Measurements from ENCODE around the gene VAPB. TPM values are rescaled to one million over a fixed set of nuclear protein-coding genes. Genes with fewer than 3 reads are reported as not detected.
A peak's percentile ranks its signal among the peaks of the same experiment; 100 is the strongest.

The VAPB gene
- polyA plus RNA-seq, 1 donor (not counting 4 experiments of a cell fraction or from before 2014, with no cell fraction given) = 38.0 TPM

DNA sequence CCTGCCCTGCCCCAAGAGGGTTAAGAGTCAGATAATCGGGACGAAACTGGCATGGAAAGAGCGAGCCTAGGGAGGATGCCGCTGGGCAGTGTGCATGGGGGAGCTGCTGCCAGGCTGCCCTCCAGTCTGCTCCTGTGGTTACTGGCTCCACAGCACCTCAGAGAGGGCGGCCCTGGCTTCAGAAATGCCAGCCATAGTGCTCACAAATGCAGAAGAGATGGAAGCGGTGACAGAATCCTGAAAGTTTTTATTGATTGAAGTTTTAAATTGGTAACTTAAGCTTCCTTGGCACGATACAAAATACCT lies 57.9 kb downstream of the VAPB start:
- Histone ChIP-seq H3K36me3 (ENCODE audit: control insufficient read depth in 2 of 2, extremely low read depth in 1 of 2, insufficient read depth in 2 of 2, low read length in 2 of 2) (peaks cover 14 to 23% of the 10 kb centered on the region in 2 experiments), H3K27ac (ENCODE audit: control insufficient read depth, insufficient read depth, low read length) (no peak overlapping the region), H3K79me2 (ENCODE audit: control insufficient read depth, insufficient read depth, low read length) (peaks cover 3% of the 10 kb centered on the region), H3K9me3 (ENCODE audit: control insufficient read depth, low read depth, low read length) (no peaks in the 10 kb centered on the region), H3K4me2 (ENCODE audit: control insufficient read depth, extremely low read depth, insufficient read depth, low read depth, low read length) (no peak overlapping the region), H3K4me1 (ENCODE audit: control insufficient read depth, extremely low read depth, insufficient read depth, low read length) (no peaks in the 10 kb centered on the region), H2AFZ (ENCODE audit: control insufficient read depth, low read length) (no peak overlapping the region), H3K9me1 (ENCODE audit: control insufficient read depth, extremely low read depth, insufficient read depth, low read length) (no peaks in the 10 kb centered on the region), H3K27me3 (ENCODE audit: control insufficient read depth, extremely low read depth, insufficient read depth, low read length) (no peaks in the 10 kb centered on the region), H3K4me3 (ENCODE audit: control insufficient read depth in 2 of 3, extremely low read depth in 1 of 3, insufficient read depth in 2 of 3, low read depth in 1 of 3, low read length in 3 of 3) (no peak overlapping the region), H4K20me1 (ENCODE audit: control insufficient read depth, extremely low read depth, insufficient read depth, low read length) (no peaks in the 10 kb centered on the region), H3K9ac (ENCODE audit: control insufficient read depth, extremely low read depth, insufficient read depth, low read length) (no peak overlapping the region)
- no peak for DNase-seq (ENCODE audit: low read depth, low spot score)
- no peak for FAIRE-seq
- dilution Hi-C loops (cut with MboI; ENCODE audit: extremely low pct_ligation_motif_present, low sequenced_read_pairs) = no loop called here
- TF ChIP-seq EZH2 (IDR thresholded peaks at IDR 0.05; ENCODE audit: low read length) = no peak
- TF ChIP-seq, protein P1, sequence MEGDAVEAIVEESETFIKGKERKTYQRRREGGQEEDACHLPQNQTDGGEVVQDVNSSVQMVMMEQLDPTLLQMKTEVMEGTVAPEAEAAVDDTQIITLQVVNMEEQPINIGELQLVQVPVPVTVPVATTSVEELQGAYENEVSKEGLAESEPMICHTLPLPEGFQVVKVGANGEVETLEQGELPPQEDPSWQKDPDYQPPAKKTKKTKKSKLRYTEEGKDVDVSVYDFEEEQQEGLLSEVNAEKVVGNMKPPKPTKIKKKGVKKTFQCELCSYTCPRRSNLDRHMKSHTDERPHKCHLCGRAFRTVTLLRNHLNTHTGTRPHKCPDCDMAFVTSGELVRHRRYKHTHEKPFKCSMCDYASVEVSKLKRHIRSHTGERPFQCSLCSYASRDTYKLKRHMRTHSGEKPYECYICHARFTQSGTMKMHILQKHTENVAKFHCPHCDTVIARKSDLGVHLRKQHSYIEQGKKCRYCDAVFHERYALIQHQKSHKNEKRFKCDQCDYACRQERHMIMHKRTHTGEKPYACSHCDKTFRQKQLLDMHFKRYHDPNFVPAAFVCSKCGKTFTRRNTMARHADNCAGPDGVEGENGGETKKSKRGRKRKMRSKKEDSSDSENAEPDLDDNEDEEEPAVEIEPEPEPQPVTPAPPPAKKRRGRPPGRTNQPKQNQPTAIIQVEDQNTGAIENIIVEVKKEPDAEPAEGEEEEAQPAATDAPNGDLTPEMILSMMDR (optimal IDR thresholded peaks at IDR 0.05 in 1 of 3, IDR thresholded peaks at IDR 0.05 in 1 of 3, conservative IDR thresholded peaks at IDR 0.05 in 1 of 3; ENCODE audit: extremely low read depth in 1 of 3, insufficient read depth in 2 of 3, low read length in 3 of 3) = no peak

- TF ChIP-seq EZH2 (IDR thresholded peaks at IDR 0.05; ENCODE audit: low read length) = no peak
- TF ChIP-seq, protein P1 (optimal IDR thresholded peaks at IDR 0.05 in 1 of 3, IDR thresholded peaks at IDR 0.05 in 1 of 3, conservative IDR thresholded peaks at IDR 0.05 in 1 of 3; ENCODE audit: extremely low read depth in 1 of 3, insufficient read depth in 2 of 3, low read length in 3 of 3) = peak; percentile 70 to 77 (median 76)
- no peak overlapping the region for H3K4me3 ChIP-seq (ENCODE audit: control insufficient read depth in 2 of 3, extremely low read depth in 1 of 3, insufficient read depth in 2 of 3, low read depth in 1 of 3, low read length in 3 of 3)
- H4K20me1 ChIP-seq (ENCODE audit: control insufficient read depth, extremely low read depth, insufficient read depth, low read length) = no peaks in the 10 kb centered on the region
- H3K9me1 ChIP-seq (ENCODE audit: control insufficient read depth, extremely low read depth, insufficient read depth, low read length) = no peaks in the 10 kb centered on the region
- peak; percentile 36 for FAIRE-seq
- H3K4me1 ChIP-seq (ENCODE audit: control insufficient read depth, extremely low read depth, insufficient read depth, low read length) = no peaks in the 10 kb centered on the region
- dilution Hi-C loops (cut with MboI; ENCODE audit: extremely low pct_ligation_motif_present, low sequenced_read_pairs) = no loop called here
- H3K79me2 ChIP-seq (ENCODE audit: control insufficient read depth, insufficient read depth, low read length) = peaks cover 2% of the 10 kb centered on the region
- DNase-seq (ENCODE audit: low read depth, low spot score) = no peak
- H3K9ac ChIP-seq (ENCODE audit: control insufficient read depth, extremely low read depth, insufficient read depth, low read length) = no peak overlapping the region
- H3K27me3 ChIP-seq (ENCODE audit: control insufficient read depth, extremely low read depth, insufficient read depth, low read length) = no peaks in the 10 kb centered on the region
- H3K36me3 ChIP-seq (ENCODE audit: control insufficient read depth in 2 of 2, extremely low read depth in 1 of 2, insufficient read depth in 2 of 2, low read length in 2 of 2) = peaks cover 11 to 15% of the 10 kb centered on the region in 2 experiments
- H3K4me2 ChIP-seq (ENCODE audit: control insufficient read depth, extremely low read depth, insufficient read depth, low read depth, low read length) = no peak overlapping the region
- H2AFZ ChIP-seq (ENCODE audit: control insufficient read depth, low read length) = no peak overlapping the region
- no peaks in the 10 kb centered on the region for H3K9me3 ChIP-seq (ENCODE audit: control insufficient read depth, low read depth, low read length)
- H3K27ac ChIP-seq (ENCODE audit: control insufficient read depth, insufficient read depth, low read length) = no peak overlapping the region
Observed at GRCh38 chr20:58447511-58448391, 58.7 kb downstream of the VAPB start.
